Tibial nerve (tissue), 4 donors: ENCODE data around the gene TNFAIP8. TPM values are rescaled to one million over a fixed set of nuclear protein-coding genes. Genes with fewer than 3 reads are reported as not detected.

ENCODE experiments used
- DNase-seq, 2 donors: peaks; one replicate each; pipeline ENCODE4 v3.0.0-alpha.2; 2019; ENCODE audit warnings: low spot score in 2 of 2
- H3K27ac ChIP-seq, 4 donors: fragments of 200-600 bp; sonication (generic) in 3 of 4; one replicate each; pipeline ENCODE4 v1.5.1; 2017 to 2019; ENCODE audit warnings: mild to moderate bottlenecking in 1 of 4
- H3K27me3 ChIP-seq, 2 donors: fragments of 200-600 bp; sonication (generic) in 1 of 2; one replicate each; pipeline versions ENCODE4 v1.5.1 to v1.6.0; 2017 to 2019
- H3K36me3 ChIP-seq, 3 donors: fragments of 200-600 bp; sonication (generic); one replicate each; pipeline ENCODE4 v1.5.1; 2018 to 2019
- H3K4me1 ChIP-seq, 4 donors: fragments of 200-600 bp; sonication (generic) in 3 of 4; one replicate each; pipeline ENCODE4 v1.5.1; 2017 to 2019
- H3K4me3 ChIP-seq, 4 donors: fragments of 200-600 bp; sonication (generic) in 3 of 4; one replicate each; pipeline ENCODE4 v1.5.1; 2017 to 2019; ENCODE audit warnings: mild to moderate bottlenecking in 1 of 4, moderate library complexity in 1 of 4
- H3K9me3 ChIP-seq, 4 donors: fragments of 200-600 bp; sonication (generic) in 3 of 4; one replicate each; pipeline ENCODE4 v1.5.1; 2017 to 2019
- EP300 ChIP-seq, 2 donors: sonication (generic); formaldehyde crosslinking; IDR thresholded peaks; one replicate each; pipeline ENCODE4 v1.6.1; 2017; ENCODE audit warnings: antibody characterized with exemption in 2 of 2, mild to moderate bottlenecking in 1 of 2
- POLR2A ChIP-seq, 2 donors: fragments of 450-650 bp; IDR thresholded peaks; one replicate each; pipeline ENCODE4 v1.6.1; 2017; ENCODE audit warnings: antibody characterized with exemption in 2 of 2, mild to moderate bottlenecking in 2 of 2, moderate library complexity in 2 of 2
- WGBS, 2 donors: methylation state at CpG; one replicate each; pipeline ENCODE4 v1.1.5; 2018; 5-methylcytosine and 5-hydroxymethylcytosine counted together
- total RNA-seq, 4 donors: library from RNA; depleted of rRNA; stranded (reverse); fragments of >200 nt; gene quantifications; one replicate each; pipeline ENCODE4 v1.1.0, GENCODE V29; 2016
- TF ChIP-seq, protein P1 (sequence below), 5 experiments: fragments of 200-600 bp in 3 of 5; fragments of 450-650 bp in 2 of 5; sonication (generic) in 3 of 5; IDR thresholded peaks; one replicate each; pipeline ENCODE4 v1.5.1; 2016 to 2019; ENCODE audit warnings: antibody characterized with exemption in 5 of 5, mild to moderate bottlenecking in 3 of 5, moderate library complexity in 2 of 5

TNFAIP8 gene
- 10 to 100 TPM; 15.3 to 19.4 (median 17.8) TPM for total RNA-seq

DNA sequence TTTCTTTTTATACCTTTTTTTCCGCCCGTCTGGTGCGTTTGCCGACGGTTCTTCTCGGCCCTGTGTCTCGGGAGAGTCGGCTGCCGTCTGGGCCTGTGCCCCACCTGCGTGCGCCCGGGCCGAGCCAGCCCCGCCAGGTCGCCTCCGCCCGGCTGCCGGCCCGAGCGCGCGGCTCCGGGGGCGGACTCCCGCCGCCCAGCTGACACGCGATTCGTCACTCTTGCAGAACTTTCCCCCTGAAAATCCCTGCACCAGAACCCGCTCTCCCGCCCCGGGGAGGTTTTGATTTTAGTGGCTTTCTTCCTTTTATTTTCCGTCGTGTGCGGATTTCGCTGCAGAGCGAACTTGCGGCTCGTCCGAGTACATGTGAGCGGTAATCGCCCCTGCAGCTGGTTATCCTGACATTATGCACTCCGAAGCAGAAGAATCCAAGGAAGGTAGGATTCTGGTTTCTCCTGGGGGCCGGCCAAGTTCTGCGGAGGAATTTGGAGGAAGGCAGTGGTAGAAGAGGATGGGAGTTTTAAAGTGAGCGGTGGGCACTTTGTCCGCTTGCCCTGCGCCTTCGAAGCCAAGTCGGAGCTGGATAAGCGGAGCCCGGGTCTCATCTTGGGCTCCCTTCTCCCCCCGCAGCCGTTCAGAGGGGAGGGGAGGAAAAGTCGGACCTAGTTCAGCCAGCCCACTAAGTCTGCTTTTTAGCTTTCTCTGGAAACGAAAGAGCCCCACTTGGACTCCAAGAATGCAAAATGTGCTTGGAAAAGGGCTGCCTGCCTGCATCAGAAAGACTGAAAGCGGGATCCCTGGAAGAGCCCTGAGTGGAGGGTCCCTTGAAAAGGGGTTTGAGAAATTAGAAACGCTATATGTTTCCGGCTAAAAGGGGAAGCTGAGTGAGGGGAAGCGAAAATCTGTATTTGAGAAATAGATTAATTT, at the start of gene TNFAIP8:
Gene TNFAIP8, plus strand, starts transcription at position 335 of the 927 bp plus-strand sequence. Its CDS starts 72 bp downstream, at position 407.
- DNase-seq = peak; percentile 22 to 43
- H3K4me3 ChIP-seq = peak within 1 kb of the TSS; percentile 47 to 66 (median 48)
- WGBS, 2 donors = 0 to 1% methylated on average over 60 of the region's 60 CpGs
- H3K36me3 ChIP-seq = no peaks in the 10 kb centered on the region
- peaks cover 0 to 37% (median 21%) of the 10 kb centered on the region in 4 donors for H3K4me1 ChIP-seq
- peak in 1 of 2 donors; percentile 0 for TF ChIP-seq POLR2A (IDR thresholded peaks at IDR 0.05)
- peak in 1 of 2 donors; percentile 38 for TF ChIP-seq EP300 (IDR thresholded peaks at IDR 0.05)
- TF ChIP-seq, protein P1, sequence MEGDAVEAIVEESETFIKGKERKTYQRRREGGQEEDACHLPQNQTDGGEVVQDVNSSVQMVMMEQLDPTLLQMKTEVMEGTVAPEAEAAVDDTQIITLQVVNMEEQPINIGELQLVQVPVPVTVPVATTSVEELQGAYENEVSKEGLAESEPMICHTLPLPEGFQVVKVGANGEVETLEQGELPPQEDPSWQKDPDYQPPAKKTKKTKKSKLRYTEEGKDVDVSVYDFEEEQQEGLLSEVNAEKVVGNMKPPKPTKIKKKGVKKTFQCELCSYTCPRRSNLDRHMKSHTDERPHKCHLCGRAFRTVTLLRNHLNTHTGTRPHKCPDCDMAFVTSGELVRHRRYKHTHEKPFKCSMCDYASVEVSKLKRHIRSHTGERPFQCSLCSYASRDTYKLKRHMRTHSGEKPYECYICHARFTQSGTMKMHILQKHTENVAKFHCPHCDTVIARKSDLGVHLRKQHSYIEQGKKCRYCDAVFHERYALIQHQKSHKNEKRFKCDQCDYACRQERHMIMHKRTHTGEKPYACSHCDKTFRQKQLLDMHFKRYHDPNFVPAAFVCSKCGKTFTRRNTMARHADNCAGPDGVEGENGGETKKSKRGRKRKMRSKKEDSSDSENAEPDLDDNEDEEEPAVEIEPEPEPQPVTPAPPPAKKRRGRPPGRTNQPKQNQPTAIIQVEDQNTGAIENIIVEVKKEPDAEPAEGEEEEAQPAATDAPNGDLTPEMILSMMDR (IDR thresholded peaks at IDR 0.05) = no peak
- H3K27ac ChIP-seq = peak within 1 kb of the TSS; percentile 12 to 83 (median 72)
- no peaks in the 10 kb centered on the region for H3K27me3 ChIP-seq
- H3K9me3 ChIP-seq = no peaks in the 10 kb centered on the region

DNA sequence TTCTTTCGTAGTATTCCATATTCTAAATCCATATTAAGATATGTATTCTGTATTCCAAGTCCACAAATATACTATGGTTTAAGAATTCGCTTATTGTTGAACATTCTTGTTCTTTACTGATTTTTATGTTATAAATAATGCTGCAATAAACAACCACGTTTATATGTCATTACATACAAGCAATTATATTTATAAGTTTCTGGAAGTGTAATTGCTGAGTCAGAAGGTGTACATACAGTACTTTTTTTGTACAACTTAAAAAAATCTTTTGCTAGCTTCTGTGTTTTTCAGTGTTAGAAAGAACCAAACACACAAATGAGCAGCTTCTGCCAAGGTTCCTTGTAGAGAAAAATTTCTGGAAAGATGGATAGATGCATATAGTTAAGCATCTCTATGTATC, 48.6 kb upstream of the TNFAIP8 start:
- no peak for TF ChIP-seq EP300 (IDR thresholded peaks at IDR 0.05)
- no peak for TF ChIP-seq POLR2A (IDR thresholded peaks at IDR 0.05)
- TF ChIP-seq, protein P1 (IDR thresholded peaks at IDR 0.05) = no peak
- Histone ChIP-seq H3K9me3 (no peaks in the 10 kb centered on the region), H3K36me3 (no peaks in the 10 kb centered on the region), H3K27ac (no peak overlapping the region), H3K4me3 (no peak overlapping the region), H3K27me3 (no peaks in the 10 kb centered on the region), H3K4me1 (peaks cover 0 to 36% (median 12%) of the 10 kb centered on the region in 4 donors)
- no peak for DNase-seq
- WGBS, 2 donors = 79 to 82% methylated on average over 3 of the region's 3 CpGs

- DNase-seq = no peak
- Histone ChIP-seq H3K4me1 (peaks cover 0 to 22% (median 2%) of the 10 kb centered on the region in 4 donors), H3K36me3 (no peaks in the 10 kb centered on the region), H3K27me3 (no peaks in the 10 kb centered on the region), H3K4me3 (no peak overlapping the region), H3K9me3 (no peaks in the 10 kb centered on the region), H3K27ac (peak overlapping the region in 1 of 4 donors; percentile 19)
- 77 to 78% methylated on average over 4 of the region's 4 CpGs for WGBS, 2 donors
- TF ChIP-seq EP300 (IDR thresholded peaks at IDR 0.05) (no peak), POLR2A (IDR thresholded peaks at IDR 0.05) (no peak)
- TF ChIP-seq, protein P1 (IDR thresholded peaks at IDR 0.05) = no peak
These were observed 46.5 kb upstream of the TNFAIP8 start for GRCh38 chr5:119309326-119309725.

DNA sequence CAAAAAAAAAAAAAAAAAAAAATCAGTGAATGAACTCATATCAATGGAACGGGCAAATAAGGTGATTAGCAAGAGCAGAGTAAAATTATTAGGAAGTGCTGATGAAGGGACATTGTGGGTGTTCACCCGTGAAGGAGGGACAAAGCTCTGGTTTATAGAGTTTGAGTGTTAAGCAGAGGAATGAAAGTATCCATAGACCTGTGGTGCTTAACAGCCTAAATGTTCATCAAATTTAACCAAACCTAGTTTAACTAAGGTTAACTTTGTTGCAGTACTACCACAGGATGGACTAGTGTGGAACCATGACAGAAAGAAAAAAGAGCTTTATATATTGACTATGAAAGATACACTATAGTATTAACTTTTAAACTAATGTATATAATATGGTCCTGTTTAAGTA, 44.1 kb upstream of the TNFAIP8 start:
- WGBS, 2 donors = 90 to 92% methylated on average over 2 of the region's 2 CpGs
- no peak overlapping the region for H3K4me3 ChIP-seq
- no peak for TF ChIP-seq POLR2A (IDR thresholded peaks at IDR 0.05)
- TF ChIP-seq, protein P1 (IDR thresholded peaks at IDR 0.05) = no peak
- TF ChIP-seq EP300 (IDR thresholded peaks at IDR 0.05) = no peak
- no peaks in the 10 kb centered on the region for H3K9me3 ChIP-seq
- no peaks in the 10 kb centered on the region for H3K27me3 ChIP-seq
- no peaks in the 10 kb centered on the region for H3K36me3 ChIP-seq
- H3K4me1 ChIP-seq = peaks cover 0 to 22% (median 2%) of the 10 kb centered on the region in 4 donors
- H3K27ac ChIP-seq = no peak overlapping the region
- DNase-seq = peak in 1 of 2 donors; percentile 2

DNA sequence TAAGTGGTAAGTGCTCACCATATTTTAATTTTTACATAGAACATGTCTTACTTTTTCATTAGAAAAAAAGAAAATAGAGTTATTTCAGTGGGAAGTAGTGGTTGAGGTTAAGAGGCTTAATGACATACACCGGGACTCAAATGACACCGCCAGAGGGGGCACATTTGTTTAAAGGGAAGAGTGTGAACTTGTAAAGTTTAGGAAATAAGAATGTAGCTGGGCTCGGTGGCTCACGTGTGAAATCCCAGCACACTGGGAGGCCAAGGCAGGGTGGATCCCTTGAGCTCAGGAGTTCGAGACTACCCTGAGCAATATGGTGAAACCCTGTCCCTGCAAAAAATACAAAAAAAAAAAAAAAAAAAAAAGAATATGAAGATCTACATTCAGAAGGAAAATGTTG, 43.4 kb upstream of the TNFAIP8 start:
- no peaks in the 10 kb centered on the region for H3K36me3 ChIP-seq
- WGBS, 2 donors = 86 to 88% methylated on average over 5 of the region's 5 CpGs
- no peak overlapping the region for H3K4me3 ChIP-seq
- H3K4me1 ChIP-seq = peaks cover 0 to 22% (median 2%) of the 10 kb centered on the region in 4 donors
- H3K9me3 ChIP-seq = no peaks in the 10 kb centered on the region
- H3K27ac ChIP-seq = no peak overlapping the region
- no peak for TF ChIP-seq POLR2A (IDR thresholded peaks at IDR 0.05)
- TF ChIP-seq EP300 (IDR thresholded peaks at IDR 0.05) = no peak
- TF ChIP-seq, protein P1 (IDR thresholded peaks at IDR 0.05) = no peak
- no peaks in the 10 kb centered on the region for H3K27me3 ChIP-seq
- peak in 1 of 2 donors; percentile 3 for DNase-seq
